HFF-Myc (cell line): ENCODE data around the gene HYDIN.

Source experiments
- DNase-seq: peaks from one replicate; pipeline ENCODE4 v3.0.0-alpha.2; 2011; ENCODE audit warnings: low read depth; ENCODE audit errors: extremely low read depth
- H3K4me3 ChIP-seq: replicated peaks from 2 replicates; pipeline ENCODE4 v1.5.1; 2011; ENCODE audit warnings: low read depth, mild to moderate bottlenecking, control low read depth, low read length
- CTCF ChIP-seq: IDR thresholded peaks from 2 replicates; pipeline ENCODE4 v1.5.1; 2012; ENCODE audit warnings: mild to moderate bottlenecking, low read depth, low read length, control low read depth; ENCODE audit errors: missing control alignments

HYDIN gene

GRCh38 chr16:70766658-70767057 lies 463.9 kb downstream of the HYDIN start:
- no peak overlapping the region for H3K4me3 ChIP-seq
- no peak for TF ChIP-seq CTCF
- DNase-seq = no peak

- DNase-seq = no peak
- no peak for TF ChIP-seq CTCF
- H3K4me3 ChIP-seq = no peak overlapping the region
Measured at GRCh38 chr16:70766176-70766575, 464.3 kb downstream of the HYDIN start.

- no peak for DNase-seq
- no peak for TF ChIP-seq CTCF
- H3K4me3 ChIP-seq = no peak overlapping the region
Measured at GRCh38 chr16:70765491-70765890, 465.0 kb downstream of the HYDIN start.

- no peak for TF ChIP-seq CTCF
- no peak for DNase-seq
Measured at GRCh38 chr16:70764632-70765031, 465.9 kb downstream of the HYDIN start.

GRCh38 chr16:70760221-70760620 lies 470.3 kb downstream of the HYDIN start:
- DNase-seq = no peak
- TF ChIP-seq CTCF = no peak
- no peak overlapping the region for H3K4me3 ChIP-seq

More at GRCh38 chr16:70764632-70765031, 465.9 kb downstream of the HYDIN start:
- H3K4me3 ChIP-seq = no peak overlapping the region

GRCh38 chr16:70759666-70760065 lies 470.9 kb downstream of the HYDIN start:
- no peak for TF ChIP-seq CTCF
- H3K4me3 ChIP-seq = no peak overlapping the region
- no peak for DNase-seq

- no peak overlapping the region for H3K4me3 ChIP-seq
- DNase-seq = no peak
- TF ChIP-seq CTCF = no peak
Measured at GRCh38 chr16:70758786-70759185, 471.7 kb downstream of the HYDIN start.
